ENCODE data around the gene ZNF559.

ZNF559 gene

GRCh38 chr19:9362905-9363304, 38.9 kb downstream of the ZNF559 start, which contains the start of gene ZNF177:
ZNF177 (plus strand) TSS chr19:9363013; CDS start chr19:9378312, 15,299 bp downstream.
- no peak for DNase-seq

- no peak for DNase-seq
These were observed 47.0 kb downstream of the ZNF559 start for GRCh38 chr19:9370738-9371619.

GRCh38 chr19:9381361-9381785, 57.4 kb downstream of the ZNF559 start:
- DNase-seq: no peak
